T-helper 22 cell (primary cell): Measurements from ENCODE around the gene ZEB2.

Experiments
- DNase-seq: peaks from one replicate; pipeline ENCODE4 v3.0.0-alpha.2; 2020; ENCODE audit warnings: low read depth

The ZEB2 gene

DNA sequence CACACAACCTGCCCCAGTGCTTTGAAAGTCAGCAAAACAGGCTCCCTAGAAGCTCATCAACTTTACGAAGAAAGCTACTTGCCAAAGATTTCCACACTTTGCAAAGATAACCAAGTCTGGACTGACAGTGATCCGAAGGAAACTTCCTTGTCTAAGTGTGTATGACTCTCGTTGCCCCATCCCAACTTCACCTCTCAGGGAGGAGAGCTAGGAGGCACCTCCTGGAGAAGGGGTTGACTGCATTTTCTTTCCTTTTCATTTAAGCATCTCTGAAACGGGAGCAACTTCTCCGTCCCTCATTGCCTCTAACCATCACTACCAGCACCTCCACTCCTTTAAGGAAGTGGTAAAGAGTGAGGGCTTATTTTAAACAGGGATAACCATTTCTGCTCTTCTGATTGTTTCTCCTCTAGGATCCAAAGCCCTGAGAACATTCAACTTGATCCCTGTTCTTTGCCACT is 7.0 kb downstream of the ZEB2 start:
- no peak for DNase-seq

DNA sequence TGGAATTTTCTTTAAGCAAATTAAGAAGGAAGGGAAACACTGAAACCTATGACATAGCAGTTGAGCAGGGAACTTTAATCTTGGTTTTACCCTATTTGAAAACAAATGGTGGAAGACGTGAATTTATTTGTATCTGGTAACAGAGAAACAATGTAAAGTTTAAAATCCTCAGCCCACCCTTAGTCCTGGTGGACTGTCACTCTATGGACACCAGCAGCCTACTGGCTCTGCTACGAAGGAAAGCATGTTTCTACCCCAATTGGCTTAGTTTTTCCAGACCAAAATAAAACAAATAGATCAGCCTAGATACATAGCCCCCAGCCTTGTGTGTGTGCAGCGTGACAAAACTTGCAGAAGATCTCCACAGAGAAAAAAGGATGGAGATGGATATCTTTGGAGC is 7.4 kb downstream of the ZEB2 start:
- no peak for DNase-seq

DNA sequence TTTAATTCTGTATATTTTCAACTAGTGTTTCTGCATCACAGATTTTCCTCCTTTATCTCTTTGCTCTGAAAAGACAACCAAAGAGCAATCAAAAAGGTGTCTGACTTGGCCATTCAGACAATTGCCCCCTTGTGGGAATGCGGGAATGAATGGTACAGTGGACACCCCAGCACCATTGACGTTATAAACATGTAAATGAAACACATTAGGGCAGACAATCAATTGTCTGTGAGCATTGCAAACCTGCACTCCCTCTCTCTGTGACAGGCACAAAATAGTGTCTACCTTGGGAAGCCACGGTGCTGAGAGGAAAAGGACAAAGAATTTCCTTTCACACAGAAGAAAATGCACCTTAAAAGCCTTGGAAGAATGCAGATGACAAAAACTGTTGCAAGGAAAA is 8.0 kb downstream of the ZEB2 start:
- no peak for DNase-seq

DNA sequence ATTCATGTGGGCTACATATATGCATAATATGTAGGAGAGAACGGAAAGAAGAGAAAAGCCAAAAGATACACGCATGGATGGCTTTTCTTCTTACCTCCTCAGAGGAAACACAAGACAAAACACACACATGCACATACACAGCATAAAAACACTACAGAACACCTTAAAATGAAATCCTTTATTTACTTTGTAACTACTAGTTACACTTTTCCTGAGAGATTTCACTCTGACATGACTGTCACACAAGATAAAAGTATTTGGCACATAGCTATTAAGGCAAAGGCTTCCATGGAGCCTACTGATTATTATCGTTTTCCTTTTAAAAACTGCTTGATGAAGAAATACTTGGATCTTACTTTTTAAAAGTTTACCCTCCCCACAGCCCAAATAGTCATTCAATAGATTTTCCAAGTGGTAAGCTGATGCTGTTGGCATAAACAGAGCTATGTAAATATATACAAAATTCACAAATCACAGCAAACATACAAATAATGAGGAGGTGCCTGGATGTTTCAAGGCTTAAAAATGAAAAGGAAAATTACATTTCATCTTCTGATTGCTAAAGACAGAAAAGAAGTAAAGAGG is 8.6 kb downstream of the ZEB2 start:
- DNase-seq = no peak

DNA sequence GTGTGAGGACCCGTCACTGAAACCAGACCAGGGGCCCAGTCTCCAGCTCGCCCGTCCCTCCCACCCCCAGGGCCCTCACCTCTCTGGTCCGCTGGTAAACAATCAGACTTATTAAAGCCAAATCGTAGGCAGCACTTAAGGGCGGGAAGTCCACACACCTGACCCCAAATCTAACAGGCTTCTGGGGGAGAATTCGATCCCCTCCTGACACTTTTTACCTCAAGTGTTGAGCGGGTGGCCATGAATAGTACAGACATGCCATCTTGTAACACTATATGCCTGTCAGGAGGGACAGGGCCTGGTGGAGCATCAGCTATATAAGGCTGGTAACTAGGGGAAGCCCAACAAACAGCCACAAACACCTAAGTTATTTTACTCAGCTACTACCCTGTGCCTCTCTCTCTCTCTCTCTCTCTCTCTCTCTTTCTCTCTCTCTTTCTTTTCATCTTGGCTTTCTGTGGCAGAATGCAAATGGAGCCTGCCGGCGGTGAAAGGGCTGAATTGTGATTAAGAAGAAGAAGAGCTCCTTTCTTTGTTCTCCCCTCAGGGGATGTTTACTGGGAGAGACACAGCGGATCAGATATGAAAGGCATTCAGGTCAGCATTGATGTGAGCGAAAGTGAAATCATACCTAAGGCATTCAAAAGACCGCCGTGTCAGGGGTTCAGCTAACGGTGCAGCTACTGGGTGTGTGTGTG is 9.5 kb downstream of the ZEB2 start:
- no peak for DNase-seq

DNA sequence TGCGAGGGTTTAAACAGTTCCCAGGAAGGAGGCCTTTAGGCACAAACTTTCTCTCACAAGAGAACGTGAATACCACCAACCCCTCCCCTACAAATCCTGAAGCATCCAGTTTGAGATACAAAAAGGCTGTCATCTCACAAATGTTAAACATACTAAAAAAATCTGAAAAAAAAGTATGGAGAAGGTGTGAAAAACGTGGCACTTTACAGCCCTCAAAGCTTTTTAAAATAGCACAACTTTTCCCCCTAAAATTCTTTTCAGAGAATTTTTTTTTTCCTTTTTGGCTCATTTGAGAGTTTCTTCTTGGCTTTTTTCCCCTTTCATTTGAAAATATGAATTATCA is 10.1 kb downstream of the ZEB2 start:
- DNase-seq = no peak

DNA sequence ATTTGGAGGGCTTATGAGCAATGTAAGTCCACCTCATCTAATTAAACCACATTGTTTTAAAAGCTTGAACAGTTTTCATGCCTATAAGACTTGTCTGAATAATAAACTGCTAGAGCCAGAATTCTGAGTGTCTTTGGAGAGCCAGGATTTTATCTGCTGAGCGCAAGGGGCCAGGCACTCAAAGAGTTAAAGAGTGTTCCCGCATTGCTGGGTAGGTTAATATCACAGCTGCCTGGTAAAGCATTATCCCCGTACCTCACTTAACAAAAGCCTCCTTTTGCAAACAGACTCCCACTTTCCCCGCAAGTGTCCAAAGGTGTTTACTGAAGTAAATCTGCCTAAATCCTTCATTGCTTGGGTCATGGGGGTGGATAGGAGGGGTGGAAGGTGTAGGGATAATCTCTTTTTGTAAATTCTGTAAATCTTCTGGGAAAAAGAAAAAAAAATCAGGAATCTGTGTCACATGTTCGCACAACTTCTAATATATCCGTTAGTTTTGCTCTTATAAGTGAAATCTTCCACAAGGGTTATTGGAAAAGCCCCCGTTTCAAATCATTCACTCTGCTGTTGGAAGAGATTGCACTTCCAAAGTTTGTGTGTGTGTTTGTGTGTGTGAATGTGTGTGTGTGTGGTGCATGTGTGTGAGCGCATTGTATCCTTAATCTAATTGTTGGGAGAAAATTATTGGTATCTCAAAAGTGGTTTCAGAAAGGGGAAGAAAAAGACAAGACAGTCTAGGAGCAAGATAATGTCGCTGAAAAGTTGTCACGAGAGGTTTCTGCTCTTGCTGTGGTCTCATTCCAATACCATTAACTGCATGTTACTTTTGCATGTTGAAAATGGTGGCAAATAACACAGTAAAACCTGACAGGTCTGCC is 10.7 kb downstream of the ZEB2 start:
- DNase-seq = no peak

DNA sequence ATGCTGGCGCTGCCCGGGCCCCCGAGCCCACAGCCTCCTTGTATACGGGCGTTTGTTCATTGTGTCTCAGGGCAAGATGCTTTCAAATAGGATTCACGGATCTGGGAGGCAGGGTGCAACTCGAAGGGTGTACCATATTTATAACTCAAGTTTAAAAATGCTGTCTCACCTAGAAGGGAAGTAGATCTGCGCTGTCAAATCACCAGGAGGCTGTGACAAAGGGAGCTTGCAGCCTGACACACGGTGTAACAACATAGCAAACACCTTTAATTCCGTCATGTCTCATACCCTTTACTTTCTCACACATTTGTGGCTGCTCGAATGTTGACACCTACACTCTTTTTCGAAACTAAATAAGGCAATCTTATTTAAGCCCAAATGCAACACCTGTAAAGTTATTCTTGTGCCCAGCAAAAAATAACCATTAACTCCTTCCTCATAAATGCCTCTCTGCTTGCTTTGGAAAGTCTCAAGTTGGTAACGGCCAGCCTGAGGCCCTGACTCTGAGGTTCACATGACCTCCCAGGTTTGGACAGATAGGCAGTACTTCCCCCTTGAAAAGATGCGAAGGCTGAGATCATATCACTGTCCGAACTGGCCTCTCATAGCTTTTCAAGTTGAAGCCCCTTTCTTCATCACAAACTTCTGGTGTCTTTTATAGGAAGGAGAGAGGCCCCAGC is 11.6 kb downstream of the ZEB2 start:
- DNase-seq = no peak

DNA sequence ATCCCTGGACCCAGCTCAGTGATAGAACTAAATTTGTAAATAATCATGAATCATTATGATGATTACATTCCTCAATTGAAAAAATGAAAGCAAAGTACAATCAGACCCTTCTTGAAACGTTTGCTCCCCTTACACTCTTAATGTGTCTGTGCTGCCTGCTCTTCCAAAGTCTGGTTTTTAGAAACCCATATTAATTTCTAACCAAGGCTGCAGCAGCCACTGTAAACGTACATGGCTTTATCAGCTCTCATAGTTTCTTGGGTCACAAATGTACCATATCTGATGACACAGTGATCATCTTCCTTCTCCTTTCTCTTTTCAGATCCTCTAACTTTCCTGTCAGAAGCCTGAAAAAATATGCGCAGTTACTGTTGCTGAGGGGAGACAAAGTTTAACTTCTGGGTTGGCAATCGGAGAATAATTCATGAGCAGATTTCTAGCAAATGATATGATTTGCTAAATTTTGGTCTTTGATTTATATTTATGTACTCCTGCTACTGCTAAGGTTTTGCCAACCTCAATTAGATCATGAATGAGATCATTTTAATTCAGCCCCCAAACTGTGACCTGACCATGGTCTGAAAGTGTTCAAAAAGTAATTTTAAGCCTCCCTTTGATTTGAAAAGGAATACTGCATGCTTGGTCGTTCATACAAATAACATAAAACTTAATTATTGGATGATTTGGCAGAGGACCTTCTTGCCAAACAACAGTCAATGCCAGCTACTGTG is 12.3 kb downstream of the ZEB2 start:
- DNase-seq = no peak

DNA sequence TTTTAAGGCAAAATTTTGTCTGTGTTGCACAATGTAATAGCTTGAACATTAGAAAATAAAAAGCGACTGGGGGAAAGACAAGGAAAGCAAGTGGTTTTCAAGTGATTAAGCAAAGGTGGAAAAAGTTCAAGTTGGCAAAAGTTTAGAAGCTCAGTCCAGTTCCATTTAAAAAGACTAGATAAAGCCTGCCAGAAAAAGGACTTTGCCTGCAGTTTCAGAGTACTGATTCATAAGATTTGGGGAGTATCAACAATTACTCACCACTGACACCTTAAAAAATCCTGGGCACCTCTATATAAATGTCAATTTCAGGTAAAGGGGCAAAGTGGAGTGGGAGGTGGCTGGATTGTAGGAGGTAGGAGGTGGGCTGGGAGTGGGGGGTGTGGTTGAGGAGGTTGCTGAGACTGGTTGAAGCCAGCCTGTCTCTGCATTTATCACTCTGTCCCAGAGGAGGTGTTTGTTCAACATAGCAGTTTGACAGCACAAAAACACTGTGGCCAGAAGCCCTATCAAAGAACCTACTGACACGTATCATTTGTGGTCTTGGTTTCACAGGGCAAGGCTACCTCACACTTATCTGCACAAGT is 14.6 kb downstream of the ZEB2 start:
- DNase-seq = no peak

DNA sequence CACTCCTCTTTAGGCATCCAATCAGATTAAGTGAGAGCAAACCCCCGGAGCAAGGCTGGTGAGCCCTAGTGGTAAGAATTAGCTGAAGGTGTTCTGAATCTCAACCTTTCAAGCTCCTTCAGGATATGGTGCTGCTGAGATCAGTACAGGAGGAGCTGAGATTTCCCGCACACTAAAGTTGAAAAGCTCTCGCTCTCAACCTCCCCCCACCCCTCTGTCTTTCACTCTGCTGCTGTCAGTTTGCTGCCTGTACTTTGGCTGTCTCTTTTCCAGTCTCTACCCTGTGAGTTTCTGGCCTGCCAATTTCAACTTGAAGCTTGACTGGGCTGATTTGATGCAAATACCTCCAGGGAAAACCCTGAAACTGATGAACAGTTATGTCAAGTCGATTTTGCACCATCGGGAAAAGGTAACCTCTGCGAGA is 15.7 kb downstream of the ZEB2 start:
- no peak for DNase-seq

DNA sequence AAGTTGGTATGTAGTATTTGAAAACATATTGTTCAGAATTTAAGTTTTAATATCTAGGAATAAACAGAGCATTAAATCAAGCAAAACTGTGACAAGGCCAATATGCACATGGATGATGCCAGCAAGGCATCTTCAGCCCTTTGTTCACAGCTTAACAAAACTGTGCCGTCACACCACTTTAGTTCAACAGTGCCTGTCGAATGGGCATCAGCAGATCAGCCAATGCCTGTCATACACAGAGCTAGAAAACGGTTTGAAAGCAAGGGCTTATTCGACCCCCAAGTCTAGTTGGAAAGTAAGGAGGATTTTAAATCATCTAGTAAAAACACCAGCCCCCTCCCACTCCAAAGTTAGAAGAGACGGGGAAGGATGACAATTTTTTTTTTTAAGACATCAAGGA is 16.7 kb downstream of the ZEB2 start:
- DNase-seq = no peak

DNA sequence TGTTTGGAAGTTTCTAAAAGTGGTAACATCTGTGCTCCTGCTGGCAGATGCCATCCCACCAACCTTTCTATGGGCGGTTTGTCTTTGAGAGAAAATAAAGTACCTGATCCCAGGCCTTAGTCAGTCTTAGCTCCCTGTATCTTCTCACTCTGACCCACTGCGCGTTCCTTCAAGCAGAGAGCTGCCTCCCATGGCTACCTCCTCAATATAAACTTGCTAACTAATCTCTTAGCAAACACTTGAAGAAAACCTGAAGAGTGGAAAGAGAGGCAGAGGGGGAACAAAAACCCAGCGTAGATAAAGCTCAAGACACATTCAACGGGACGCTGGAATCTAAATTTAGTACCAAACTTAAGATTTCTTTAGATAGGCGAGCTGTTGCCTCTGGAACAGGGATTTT is 17.6 kb downstream of the ZEB2 start:
- DNase-seq = no peak

DNA sequence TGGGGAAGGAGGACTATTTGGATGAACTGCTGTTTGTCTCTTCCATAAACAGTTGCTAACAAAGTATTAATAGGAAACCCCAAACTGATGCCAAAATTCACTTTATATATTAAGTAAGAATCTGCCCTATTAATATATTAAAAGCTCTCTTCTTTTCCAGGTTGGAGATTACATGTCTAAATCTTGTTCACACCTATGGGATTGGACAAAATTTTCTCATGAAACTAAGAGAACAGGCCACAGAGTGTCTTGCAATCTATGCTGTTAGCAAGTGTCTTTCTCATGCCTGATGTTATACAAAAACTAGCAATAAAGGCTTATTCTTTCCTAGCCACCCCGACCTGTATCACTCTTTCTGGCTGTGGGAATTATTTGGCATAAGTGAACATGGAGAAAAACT is 18.3 kb downstream of the ZEB2 start:
- no peak for DNase-seq

DNA sequence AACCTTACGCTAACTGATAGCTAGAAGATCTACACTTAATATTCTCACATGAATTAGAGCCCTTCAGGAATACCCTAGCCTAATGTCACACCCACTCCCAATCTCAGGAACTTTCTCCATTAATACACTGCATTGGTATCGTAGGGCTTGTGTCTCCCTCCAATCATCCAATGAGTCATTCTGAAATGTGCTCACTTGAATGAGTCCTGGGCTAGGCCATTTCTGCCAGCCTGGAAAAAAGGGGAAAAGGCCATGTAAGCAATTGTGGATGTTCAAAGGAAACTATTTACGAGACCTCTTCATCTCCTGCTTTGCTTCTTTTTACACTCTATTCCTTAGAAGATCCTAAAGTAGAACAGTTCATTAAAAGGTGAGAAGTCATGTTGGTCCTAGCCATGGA is 18.8 kb downstream of the ZEB2 start:
- no peak for DNase-seq

DNA sequence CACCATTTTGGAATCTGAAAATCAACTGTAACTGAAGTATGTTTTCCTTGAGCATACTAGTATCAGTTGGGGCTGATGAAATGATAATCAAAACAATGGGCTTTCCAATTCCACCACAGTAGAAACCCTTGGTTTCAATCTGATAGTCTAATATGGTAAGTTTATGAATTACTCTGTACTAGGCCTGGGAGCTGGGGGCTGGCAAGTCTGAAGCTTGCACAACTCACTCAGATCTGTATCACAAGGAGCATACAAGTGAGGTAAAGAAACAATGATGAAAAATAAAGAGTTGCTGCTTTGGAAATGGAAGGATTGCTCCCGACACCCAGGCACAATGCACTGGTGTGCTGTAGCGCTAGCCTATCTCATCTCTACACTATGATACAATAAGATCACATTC is 19.4 kb downstream of the ZEB2 start:
- no peak for DNase-seq

DNA sequence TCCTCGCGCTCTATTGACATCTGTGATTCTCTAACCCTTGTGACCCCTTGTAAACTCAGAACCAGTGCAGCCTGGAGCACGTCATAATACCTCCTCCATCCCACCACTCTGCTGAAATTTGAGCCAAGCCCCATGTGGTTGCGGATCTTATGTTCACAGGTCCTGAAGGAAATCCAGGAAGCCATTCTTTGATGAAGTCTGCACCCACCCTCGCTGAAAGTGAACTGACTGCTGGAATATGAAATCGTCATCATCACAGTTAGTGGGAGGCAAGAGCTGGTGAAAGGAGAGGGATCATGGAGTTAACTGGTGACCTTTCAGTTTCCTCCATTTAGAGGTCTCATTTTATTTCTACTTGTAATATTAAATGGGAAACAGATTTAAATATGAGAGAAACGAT is 21.6 kb downstream of the ZEB2 start:
- no peak for DNase-seq

DNA sequence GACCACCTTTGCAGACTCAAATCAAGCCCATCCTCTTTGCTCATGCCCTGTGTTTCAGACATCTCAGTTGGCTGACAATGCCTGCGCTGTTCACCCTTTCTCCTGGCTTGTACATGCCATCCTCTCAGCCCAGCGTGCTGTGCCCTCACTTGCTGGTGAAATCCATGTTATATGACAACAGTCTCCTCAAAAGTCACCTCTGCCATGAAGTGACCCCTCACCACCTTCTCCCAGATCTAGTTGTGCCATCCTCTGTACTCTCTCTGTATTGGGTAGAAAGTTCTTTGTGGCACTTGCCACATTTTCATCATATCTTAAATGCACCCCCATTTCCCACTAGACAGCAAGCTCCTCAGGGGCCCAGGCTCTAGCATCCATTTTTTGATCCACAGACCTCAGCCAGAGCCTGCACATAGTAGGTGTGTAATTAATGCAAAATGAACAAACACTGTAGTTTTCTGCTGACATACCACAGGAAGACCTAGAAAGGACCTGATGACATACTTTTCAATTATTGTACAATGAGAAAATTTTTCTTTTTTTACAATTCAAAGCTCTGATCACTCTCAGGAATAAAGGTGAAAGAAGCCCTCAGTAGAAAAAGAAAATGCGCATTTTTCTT is 22.8 kb downstream of the ZEB2 start:
- no peak for DNase-seq

DNA sequence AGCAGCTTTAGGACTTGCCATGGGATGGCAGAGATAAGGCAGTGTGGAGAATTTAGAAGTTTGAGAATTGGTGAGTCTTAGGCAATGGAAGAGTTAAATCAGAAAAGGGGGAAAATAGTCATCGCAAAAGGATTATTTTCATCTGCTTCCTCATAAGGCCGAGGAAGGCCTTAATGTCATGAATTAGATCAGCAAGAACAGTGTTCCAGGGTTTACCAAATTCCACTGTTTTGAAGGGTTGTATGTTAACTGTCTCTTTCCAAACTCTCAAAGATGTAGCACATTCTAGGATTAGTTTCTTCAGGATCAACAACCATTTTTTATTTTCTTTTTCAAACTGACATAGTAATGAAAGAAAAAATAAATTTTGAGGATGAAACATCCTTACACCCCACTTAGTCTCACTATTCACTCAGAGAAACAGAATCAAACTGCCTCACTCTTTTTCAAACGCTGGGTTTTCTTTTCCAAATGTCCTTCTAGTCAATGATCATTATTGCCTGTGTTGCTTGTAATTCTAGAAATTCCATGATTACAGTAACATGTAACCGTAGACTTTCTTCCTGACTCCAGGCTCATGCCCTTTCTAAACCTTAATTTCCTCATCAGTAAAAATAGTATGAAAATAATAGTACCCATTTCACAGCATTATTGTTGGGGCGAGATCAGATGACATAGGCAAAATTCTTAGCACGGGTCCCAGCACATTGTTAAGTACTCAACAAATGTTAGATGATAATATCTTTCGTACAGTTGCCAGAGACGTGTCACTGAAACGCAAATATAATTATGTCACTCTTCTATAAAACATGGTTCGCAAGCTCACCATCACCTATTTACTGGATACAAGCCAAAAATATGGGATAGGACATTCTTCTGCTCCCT is 23.6 kb downstream of the ZEB2 start:
- no peak for DNase-seq
